Epithelial cell of proximal tubule (primary cell): Measurements from ENCODE around the gene RUBCNL. TPM values are rescaled to one million over a fixed set of nuclear protein-coding genes. Genes with fewer than 3 reads are reported as not detected.

Experiments used
- DNase-seq: peaks from one replicate; pipeline ENCODE4 v3.0.0-alpha.2; 2011; ENCODE audit warnings: low read depth
- H3K4me3 ChIP-seq: 2 replicates; pipeline ENCODE4 v1.5.1; 2011; ENCODE audit warnings: low read depth, mild to moderate bottlenecking, low read length
- total RNA-seq: library from RNA; depleted of rRNA; stranded (reverse); fragments of >200 nt; gene quantifications from 2 replicates; pipeline ENCODE4 v1.2.3, GENCODE V29; 2015
- TF ChIP-seq, protein P1 (sequence below): conservative IDR thresholded peaks from 2 replicates; pipeline ENCODE4 v1.5.1; 2012; ENCODE audit warnings: low read depth, mild to moderate bottlenecking, low read length

Gene RUBCNL
- total RNA-seq, 1 donor from 2014 or later = 0.29 TPM

DNA sequence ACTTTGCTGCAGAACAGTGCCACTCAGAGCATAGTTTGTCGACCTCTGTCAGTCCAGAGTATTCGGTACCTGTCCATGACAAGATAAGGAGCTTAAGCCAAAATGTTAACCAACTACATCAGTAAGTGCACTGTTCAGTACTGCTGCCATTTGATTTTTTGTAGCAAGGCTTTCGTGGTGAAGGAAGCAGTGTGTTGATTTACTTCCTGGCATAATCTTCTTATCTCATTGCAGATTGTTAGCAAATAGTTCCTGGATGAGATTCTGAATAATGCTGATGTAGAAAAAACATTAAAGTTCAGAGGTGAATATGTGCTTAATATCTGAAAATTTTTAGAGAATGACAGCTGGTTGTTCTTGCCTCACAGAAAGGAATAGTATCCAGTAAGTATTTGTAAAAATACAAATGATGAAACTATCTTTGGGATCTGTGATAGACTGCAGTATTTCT lies 89.7 kb downstream of the RUBCNL start:
- H3K4me3 ChIP-seq = no peak overlapping the region
- no peak for DNase-seq
- TF ChIP-seq, protein P1, sequence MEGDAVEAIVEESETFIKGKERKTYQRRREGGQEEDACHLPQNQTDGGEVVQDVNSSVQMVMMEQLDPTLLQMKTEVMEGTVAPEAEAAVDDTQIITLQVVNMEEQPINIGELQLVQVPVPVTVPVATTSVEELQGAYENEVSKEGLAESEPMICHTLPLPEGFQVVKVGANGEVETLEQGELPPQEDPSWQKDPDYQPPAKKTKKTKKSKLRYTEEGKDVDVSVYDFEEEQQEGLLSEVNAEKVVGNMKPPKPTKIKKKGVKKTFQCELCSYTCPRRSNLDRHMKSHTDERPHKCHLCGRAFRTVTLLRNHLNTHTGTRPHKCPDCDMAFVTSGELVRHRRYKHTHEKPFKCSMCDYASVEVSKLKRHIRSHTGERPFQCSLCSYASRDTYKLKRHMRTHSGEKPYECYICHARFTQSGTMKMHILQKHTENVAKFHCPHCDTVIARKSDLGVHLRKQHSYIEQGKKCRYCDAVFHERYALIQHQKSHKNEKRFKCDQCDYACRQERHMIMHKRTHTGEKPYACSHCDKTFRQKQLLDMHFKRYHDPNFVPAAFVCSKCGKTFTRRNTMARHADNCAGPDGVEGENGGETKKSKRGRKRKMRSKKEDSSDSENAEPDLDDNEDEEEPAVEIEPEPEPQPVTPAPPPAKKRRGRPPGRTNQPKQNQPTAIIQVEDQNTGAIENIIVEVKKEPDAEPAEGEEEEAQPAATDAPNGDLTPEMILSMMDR = no peak

DNA sequence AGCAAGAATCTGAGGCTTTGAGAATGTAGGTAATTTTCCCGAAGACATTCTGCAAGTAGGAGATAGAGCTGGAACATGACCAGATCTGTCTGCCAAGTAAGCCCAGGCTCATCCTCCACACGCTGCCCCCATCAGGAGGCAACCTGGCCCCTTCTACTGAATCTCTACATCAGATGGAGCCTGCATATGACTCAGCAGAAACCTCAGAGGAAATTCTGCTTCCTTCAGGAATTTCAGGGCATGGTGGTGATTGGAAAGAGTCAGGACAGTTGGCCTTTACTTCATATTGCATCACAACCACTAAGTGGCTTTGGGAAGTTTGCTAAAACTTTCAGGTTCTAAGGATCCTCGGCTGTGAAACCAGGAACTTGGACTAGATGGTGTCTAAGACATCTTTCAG lies 90.1 kb downstream of the RUBCNL start:
- DNase-seq = peak; percentile 55
- H3K4me3 ChIP-seq = no peak overlapping the region
- TF ChIP-seq, protein P1 = no peak

DNA sequence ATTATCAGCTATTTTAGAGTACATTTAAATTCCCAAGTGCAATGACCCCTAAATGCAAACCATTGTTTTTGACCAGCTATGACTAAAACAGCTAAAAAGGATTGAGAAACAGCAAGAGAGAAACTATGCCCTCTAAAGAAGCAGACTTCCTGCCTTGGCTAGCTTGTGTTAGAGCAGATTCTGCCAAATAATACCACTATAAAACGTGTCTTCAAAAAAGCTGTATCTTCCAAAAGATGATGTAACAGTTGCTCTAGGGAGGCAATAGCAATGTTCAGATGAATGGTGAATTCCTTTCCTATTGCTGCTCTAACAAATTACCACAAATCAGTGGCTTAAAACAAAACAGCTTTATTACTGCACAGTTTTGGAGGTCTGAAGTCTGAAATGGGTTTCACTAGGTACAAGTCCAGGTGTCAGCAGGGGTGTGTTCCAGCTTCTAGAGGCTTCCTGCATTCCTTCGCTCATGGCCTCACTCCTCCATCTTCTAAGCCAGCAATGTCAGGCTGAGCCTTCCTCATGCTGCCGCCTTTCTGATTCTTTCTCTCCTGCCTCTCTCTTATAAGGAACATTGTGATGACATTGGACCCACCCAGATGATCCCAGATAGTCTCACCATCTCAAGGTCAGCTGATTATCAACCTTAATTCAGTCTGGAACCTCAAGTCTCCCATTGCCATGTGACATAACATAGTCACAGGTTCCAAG lies 90.8 kb downstream of the RUBCNL start:
- peak; percentile 84 for DNase-seq
- TF ChIP-seq, protein P1 = no peak
- no peak overlapping the region for H3K4me3 ChIP-seq

DNA sequence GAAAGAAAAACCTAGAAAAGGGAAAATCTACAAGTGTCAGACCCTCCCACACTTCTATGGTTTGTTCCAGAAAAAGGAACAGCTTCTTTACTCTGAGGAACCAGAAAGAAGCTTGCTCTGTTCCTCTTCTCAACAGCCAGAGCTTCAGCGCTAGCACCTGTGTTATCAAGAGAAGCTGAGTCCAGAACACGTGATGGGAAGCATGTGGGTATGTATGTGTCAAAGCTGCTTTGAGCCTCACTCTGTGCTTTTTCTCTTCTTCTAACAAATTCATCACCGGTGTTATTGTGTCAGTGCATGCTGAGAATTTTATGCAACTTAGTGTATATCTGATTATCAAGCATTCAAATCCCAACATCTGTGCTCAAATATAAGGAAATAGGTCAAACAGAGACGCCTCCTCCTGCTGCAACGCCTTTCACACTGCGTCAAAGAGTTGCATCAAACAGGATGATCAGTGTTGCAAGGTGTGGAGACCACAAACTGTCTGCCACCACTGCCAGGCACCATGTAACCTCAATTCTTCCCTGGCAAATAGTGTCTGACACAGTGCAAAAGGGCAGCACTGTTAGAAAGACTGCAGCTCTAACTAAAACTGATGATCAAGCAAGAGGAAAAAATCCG lies 91.4 kb downstream of the RUBCNL start:
- no peak for DNase-seq
- H3K4me3 ChIP-seq = no peak overlapping the region
- TF ChIP-seq, protein P1 = no peak

DNA sequence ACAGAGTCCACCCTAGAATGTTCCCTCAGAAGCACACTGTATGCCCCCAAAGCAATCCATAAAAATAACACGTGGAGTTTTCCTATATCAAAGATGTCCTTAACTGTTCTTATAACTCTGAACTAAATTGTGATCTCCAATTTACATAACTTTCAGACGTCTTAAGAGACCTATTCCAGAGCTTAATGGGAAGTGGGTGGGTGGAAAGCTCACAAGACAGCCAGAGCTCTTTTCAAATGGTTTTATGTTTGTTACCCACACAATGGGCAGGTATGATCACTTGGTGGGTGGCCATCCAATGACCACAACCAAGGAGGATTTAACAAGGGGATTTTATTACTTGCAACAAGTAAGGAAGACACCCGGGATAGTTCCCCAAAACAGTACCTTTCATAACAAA lies 93.6 kb downstream of the RUBCNL start:
- H3K4me3 ChIP-seq = no peak overlapping the region
- DNase-seq = no peak
- TF ChIP-seq, protein P1 = no peak

Other genes with a start within 250 kb of the RUBCNL start
- 7.0 and 24.6 TPM in 2 replicates for gene LCP1, start 205.1 kb downstream of the RUBCNL start, total RNA-seq
- gene LRRC63, start 175.3 kb downstream of the RUBCNL start, total RNA-seq = not detected in 2 replicates
- 11.9 and 17.0 TPM in 2 replicates for gene LRCH1, start 165.9 kb upstream of the RUBCNL start, total RNA-seq